Gastrocnemius medialis (tissue), 4 donors: ENCODE results near the gene SCN8A.

Source experiments
- POLR2A ChIP-seq, 2 donors: fragments of 450-650 bp; IDR thresholded peaks; one replicate each; pipeline ENCODE4 v1.6.1; 2017; ENCODE audit warnings: antibody characterized with exemption in 2 of 2, mild to moderate bottlenecking in 2 of 2, moderate library complexity in 2 of 2
- TF ChIP-seq, protein P1 (sequence below), 5 experiments: fragments of 450-650 bp in 3 of 5; fragments of 200-600 bp in 2 of 5; sonication (generic) in 2 of 5; IDR thresholded peaks in 4 of 5; conservative IDR thresholded peaks in 1 of 5; 1 replicate in 4 of 5; 2 replicates in 1 of 5; pipeline ENCODE4 v1.5.1; 2016 to 2019; ENCODE audit warnings: antibody characterized with exemption in 5 of 5, mild to moderate bottlenecking in 3 of 5, moderate library complexity in 3 of 5

DNA sequence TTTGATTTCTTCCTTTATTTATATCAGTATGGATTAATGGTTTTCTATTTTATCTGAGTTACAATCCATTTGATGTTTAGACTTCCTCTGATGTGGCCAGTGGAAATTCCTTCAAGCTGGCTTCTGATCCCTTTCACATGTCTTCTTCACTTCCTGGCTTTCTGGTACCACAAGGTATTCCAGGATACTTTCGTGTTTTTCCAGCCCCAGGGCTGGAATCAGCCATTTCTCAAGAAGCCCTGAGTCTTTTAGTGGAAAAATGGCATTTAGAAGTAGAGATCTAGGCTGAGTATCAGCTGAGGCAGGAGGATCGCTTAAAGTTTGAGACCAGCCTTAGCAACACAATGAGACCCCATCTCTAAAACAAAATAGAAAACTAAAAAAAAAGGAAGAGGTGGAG, 164.2 kb downstream of the SCN8A start:
- TF ChIP-seq, protein P1, sequence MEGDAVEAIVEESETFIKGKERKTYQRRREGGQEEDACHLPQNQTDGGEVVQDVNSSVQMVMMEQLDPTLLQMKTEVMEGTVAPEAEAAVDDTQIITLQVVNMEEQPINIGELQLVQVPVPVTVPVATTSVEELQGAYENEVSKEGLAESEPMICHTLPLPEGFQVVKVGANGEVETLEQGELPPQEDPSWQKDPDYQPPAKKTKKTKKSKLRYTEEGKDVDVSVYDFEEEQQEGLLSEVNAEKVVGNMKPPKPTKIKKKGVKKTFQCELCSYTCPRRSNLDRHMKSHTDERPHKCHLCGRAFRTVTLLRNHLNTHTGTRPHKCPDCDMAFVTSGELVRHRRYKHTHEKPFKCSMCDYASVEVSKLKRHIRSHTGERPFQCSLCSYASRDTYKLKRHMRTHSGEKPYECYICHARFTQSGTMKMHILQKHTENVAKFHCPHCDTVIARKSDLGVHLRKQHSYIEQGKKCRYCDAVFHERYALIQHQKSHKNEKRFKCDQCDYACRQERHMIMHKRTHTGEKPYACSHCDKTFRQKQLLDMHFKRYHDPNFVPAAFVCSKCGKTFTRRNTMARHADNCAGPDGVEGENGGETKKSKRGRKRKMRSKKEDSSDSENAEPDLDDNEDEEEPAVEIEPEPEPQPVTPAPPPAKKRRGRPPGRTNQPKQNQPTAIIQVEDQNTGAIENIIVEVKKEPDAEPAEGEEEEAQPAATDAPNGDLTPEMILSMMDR (IDR thresholded peaks at IDR 0.05 in 4 of 5, conservative IDR thresholded peaks at IDR 0.05 in 1 of 5), result no peak
- no peak for TF ChIP-seq POLR2A (IDR thresholded peaks at IDR 0.05)
